Midbrain (tissue), 1 donor: ENCODE data around the gene SEMA6B.

Experiments used
- DNase-seq: peaks from one replicate; lab custom pipeline; 2025; lab: John Stamatoyannopoulos, UW

SEMA6B gene

GRCh38 chr19:4493104-4493928, 66.2 kb downstream of the SEMA6B start:
- DNase-seq = no peak
